ENCODE data around the gene TRPM2. TPM values are rescaled to one million over a fixed set of nuclear protein-coding genes. Genes with fewer than 3 reads are reported as not detected.

TRPM2 gene
- total RNA-seq, 1 donor from 2014 or later, result 0.43 TPM

GRCh38 chr21:44326716-44327602, 26.5 kb upstream of the TRPM2 start:
- no peak for TF ChIP-seq CTCF (IDR thresholded peaks at IDR 0.05)

GRCh38 chr21:44327603-44327974, 25.8 kb upstream of the TRPM2 start:
- no peak overlapping the region for H3K4me3 ChIP-seq

More at GRCh38 chr21:44326716-44327602, 26.5 kb upstream of the TRPM2 start:
- Histone ChIP-seq H3K4me3 (no peak overlapping the region), H3K36me3 (peaks cover 48 to 71% of the 10 kb centered on the region in 2 donors), H3K27ac (no peak overlapping the region), H3K9me3 (no peaks in the 10 kb centered on the region), H3K27me3 (no peaks in the 10 kb centered on the region), H3K4me1 (no peaks in the 10 kb centered on the region)
- intact Hi-C loops (cut with DNase I), result no loop called here
- no peak for DNase-seq (ENCODE audit: low spot score in 2 of 2)

DNA sequence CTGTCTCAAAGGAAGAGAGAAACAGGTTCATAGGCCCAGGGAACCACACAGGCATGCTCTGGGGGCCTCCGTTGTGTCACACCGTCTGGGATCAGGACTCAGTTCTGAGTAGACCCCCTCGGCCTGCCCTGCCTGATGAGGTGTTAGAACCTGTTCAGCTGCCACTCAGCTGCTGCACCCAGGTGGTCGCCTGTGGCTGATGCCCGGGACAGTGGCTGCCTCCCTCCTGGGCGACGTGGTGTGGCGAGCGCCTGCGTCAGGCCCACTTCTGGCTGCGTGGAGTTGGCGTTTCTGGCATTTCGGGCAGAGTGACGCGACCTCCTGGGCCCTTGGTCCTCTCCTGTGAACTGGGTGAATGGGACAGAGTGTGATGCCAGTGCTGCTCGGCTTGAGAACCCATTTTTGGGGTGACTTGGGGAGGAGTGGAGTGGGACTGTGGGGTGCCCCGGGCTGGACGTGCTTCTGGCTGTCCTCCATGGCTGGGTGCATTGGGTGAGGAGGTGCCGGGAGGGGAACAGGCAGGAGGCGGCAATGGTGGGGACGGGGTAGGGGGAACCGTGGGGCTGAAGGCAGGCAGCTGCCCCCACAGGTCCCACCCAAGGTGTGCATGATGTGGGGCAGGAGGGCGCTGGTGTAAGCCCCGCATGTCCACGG, 25.1 kb upstream of the TRPM2 start:
- peaks cover 35 to 63% of the 10 kb centered on the region in 2 donors for H3K36me3 ChIP-seq

More at GRCh38 chr21:44327603-44327974, 25.8 kb upstream of the TRPM2 start:
- H3K4me1 ChIP-seq, result no peaks in the 10 kb centered on the region
- DNase-seq (ENCODE audit: low spot score in 2 of 2), result no peak
- TF ChIP-seq CTCF (IDR thresholded peaks at IDR 0.05), result no peak
- H3K27ac ChIP-seq, result no peak overlapping the region
- H3K9me3 ChIP-seq, result no peaks in the 10 kb centered on the region
- H3K27me3 ChIP-seq, result no peaks in the 10 kb centered on the region
- H3K36me3 ChIP-seq, result peaks cover 42 to 71% of the 10 kb centered on the region in 2 donors
- intact Hi-C loops (cut with DNase I), result no loop called here

DNA sequence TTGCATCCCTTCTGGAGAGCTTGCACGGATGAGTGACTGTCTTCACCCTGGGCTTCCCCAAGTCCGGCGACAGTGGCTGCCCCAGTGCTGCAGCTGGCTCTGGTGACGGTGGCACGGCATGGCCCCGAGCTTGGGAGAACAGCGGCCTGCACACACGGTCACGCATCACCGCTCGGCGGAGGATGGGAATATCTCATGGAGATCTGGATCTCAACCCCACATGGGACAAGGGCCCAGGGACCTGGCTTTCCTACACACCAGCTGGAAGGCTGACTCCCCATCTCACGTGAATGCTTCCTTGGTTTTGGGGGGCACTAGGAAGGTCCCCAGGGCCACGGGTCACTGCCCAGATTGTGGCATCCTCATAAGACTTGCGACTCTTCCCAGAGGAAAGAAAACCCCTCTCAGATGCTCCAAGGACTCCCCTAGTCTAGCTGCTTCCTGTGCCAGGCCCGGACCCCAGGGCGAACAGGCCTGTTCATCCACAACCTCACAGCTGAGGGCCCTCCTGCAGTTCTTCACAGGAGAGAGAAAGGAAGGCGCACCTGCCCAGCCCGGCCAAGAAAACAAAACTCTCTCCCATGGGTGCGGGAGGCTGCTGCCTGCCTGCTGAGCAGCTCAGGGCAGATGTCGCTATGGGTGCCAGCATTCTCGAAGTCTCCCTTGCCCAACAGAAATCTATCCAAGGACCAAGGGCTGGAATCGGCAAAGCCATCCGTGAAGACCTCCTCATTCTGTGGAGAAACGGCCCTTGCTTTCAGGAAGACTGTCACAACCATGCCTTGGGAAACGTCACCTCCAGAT, 24.1 kb upstream of the TRPM2 start:
- intact Hi-C loops (cut with DNase I), result no loop called here
- no peak for DNase-seq (ENCODE audit: low spot score in 2 of 2)

More for the DNA sequence above, 25.1 kb upstream of the TRPM2 start:
- H3K4me3 ChIP-seq, result no peak overlapping the region
- no peaks in the 10 kb centered on the region for H3K4me1 ChIP-seq
- H3K27ac ChIP-seq, result no peak overlapping the region
- no peak for DNase-seq (ENCODE audit: low spot score in 2 of 2)
- no peak for TF ChIP-seq CTCF (IDR thresholded peaks at IDR 0.05)
- no peaks in the 10 kb centered on the region for H3K27me3 ChIP-seq
- intact Hi-C loops (cut with DNase I), result no loop called here
- H3K9me3 ChIP-seq, result no peaks in the 10 kb centered on the region

More for the DNA sequence above, 24.1 kb upstream of the TRPM2 start:
- TF ChIP-seq CTCF (IDR thresholded peaks at IDR 0.05), result no peak
- no peak overlapping the region for H3K27ac ChIP-seq
- H3K36me3 ChIP-seq, result peaks cover 26 to 54% of the 10 kb centered on the region in 2 donors
- no peaks in the 10 kb centered on the region for H3K4me1 ChIP-seq
- H3K9me3 ChIP-seq, result no peaks in the 10 kb centered on the region
- no peaks in the 10 kb centered on the region for H3K27me3 ChIP-seq
- no peak overlapping the region for H3K4me3 ChIP-seq
